Heart right ventricle (tissue), 16 donors: ENCODE results near the gene ANXA11. TPM values are rescaled to one million over a fixed set of nuclear protein-coding genes. Genes with fewer than 3 reads are reported as not detected.
A peak's percentile ranks its signal among the peaks of the same experiment; 100 is the strongest.

Experiments
- ATAC-seq, 8 donors: fragments of 200-7000 bp; cut with Tn5 transposase; one replicate each; pipeline ENCODE4 v1.9.1; 2020; ENCODE audit warnings: mild to moderate bottlenecking in 8 of 8, moderate library complexity in 8 of 8, moderate number of reproducible peaks in 1 of 8
- DNase-seq, 2 donors: peaks; one replicate each; pipeline ENCODE4 v3.0.0-alpha.2; 2020
- H3K27ac ChIP-seq, 10 donors: fragments of 200-600 bp; sonication (generic) in 2 of 10; one replicate each; pipeline versions ENCODE4 v1.5.0 to v1.8.0; 2020 to 2022; ENCODE audit warnings: mild to moderate bottlenecking in 3 of 10
- H3K27me3 ChIP-seq, 7 donors: fragments of 200-600 bp; one replicate each; pipeline ENCODE4 v1.8.0; 2021 to 2022; ENCODE audit warnings: mild to moderate bottlenecking in 2 of 7
- H3K36me3 ChIP-seq, 9 donors: fragments of 200-600 bp; sonication (generic) in 1 of 9; one replicate each; pipeline versions ENCODE4 v1.5.0 to v1.8.0; 2020 to 2022; ENCODE audit warnings: mild to moderate bottlenecking in 2 of 9
- H3K4me1 ChIP-seq, 9 donors: fragments of 200-600 bp; sonication (generic) in 1 of 9; one replicate each; pipeline versions ENCODE4 v1.5.0 to v1.8.0; 2020 to 2022; ENCODE audit warnings: mild to moderate bottlenecking in 4 of 9
- H3K4me3 ChIP-seq, 10 donors: fragments of 200-600 bp; sonication (generic) in 2 of 10; one replicate each; pipeline versions ENCODE4 v1.5.0 to v1.8.0; 2020 to 2022; ENCODE audit warnings: mild to moderate bottlenecking in 7 of 10, moderate library complexity in 2 of 10
- H3K9me3 ChIP-seq, 11 donors: fragments of 200-600 bp in 10 of 11; sonication (generic) in 2 of 11; one replicate each; pipeline versions ENCODE4 v1.5.0 to v1.8.0; 2013 to 2022; ENCODE audit warnings: mild to moderate bottlenecking in 2 of 11, control low read depth in 1 of 11, moderate library complexity in 1 of 11
- whole genome bisulfite sequencing, 2 donors: extraction: QIAGEN DNeasy Blood & Tissue Kit; methylation state at CpG; one replicate each; pipeline ENCODE4 v1.1.7; 2013; ENCODE audit warnings: inconsistent platforms in 1 of 2; 5-methylcytosine and 5-hydroxymethylcytosine counted together
- intact Hi-C, 10 donors: fragments of 100-400 bp; cut with DNase I; formaldehyde crosslinking; loops; one replicate each; pipeline versions ENCODE4 v1.11.1 to v1.14.2; 2022
- polyA plus RNA-seq, 2 donors: library from polyadenylated mRNA; stranded (reverse); fragments of 200-250 nt; gene quantifications; one replicate each; pipeline ENCODE4 v1.2.3, GENCODE V29; 2013
- total RNA-seq, 10 donors: library from RNA; stranded (reverse); fragmentation: NEBNext Ultra II Directional in 3 of 10; extraction: Animal tissue kit (Norgen Biotek cat#: 25700) in 3 of 10; gene quantifications; one replicate each; pipeline versions ENCODE4 v1.2.1 to v1.2.4, GENCODE V29; 2021 to 2023
- TF ChIP-seq, protein P1 (sequence below), 9 donors: fragments of 200-600 bp; sonication (generic) in 2 of 9; IDR thresholded peaks; one replicate each; pipeline versions ENCODE4 v1.5.0 to v1.8.0; 2021 to 2022; ENCODE audit warnings: antibody characterized with exemption in 9 of 9, mild to moderate bottlenecking in 5 of 9, moderate library complexity in 1 of 9
- donor health status: Arrhythmogenic right ventricular cardiomyopathy.
- donor health status: ischemic (EF 13 %, LVEDD 7.1; RV severe dilation, severe dysfunction).
- donor health status: healthy with polysubstance abuse.
- donor health status: DM: no; HTN: yes; CAD: no.
- donor health status: DM: no; HTN: no; CAD: no.
- donor health status: ischemic (EF 25% LVEDD 6.9; RV normal size, moderate dysfunction).
- donor health status: ischemic (EF 25% LVEDD 5.7; RV mildly dilated, moderate dysfunction).
- donor health status: healthy.
- donor health status: DM: yes; HTN: yes; CAD: no.
- donor health status: Ischemic cardiomyopathy.
- donor health status: ischemic (EF 35%, LVEDD 5.7; RV mildly dilated, moderate dysfunction).
- donor health status: nonischemic (EF 11% LVEDD 7.7; RV severe dilation, severe dysfunction).
- donor health status: DM: yes; HTN: yes; CAD: no.
- donor health status: PGD.
- donor health status: ischemic (EF 29% LVEDD 5.4; RV normal size, mild dysfunction).
- donor health status: nonischemic (EF 23%, LVEDD 6.1; RV moderate dilation, normal function).

The ANXA11 gene
- total and polyA plus RNA-seq, 12 donors = 160 to 1,089 (median 422) TPM

DNA sequence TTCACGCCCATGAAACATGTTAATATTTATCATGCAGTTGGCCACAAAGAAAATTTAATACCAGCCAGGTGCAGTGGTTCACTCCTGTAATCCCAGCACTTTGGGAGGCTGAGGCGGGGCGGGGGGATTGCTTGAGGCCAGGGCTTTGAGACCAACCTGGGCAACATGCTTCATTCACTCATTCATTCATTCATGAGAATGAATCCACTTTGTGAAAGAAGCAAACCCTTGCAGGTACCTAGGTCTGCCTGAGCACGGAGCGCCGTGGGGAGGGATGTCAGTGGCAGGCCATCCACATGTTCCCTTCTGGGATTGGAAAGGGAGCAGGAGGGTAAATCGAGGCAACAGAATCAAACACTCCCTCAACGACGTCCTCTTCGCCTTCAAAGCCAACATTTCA, 4.7 kb downstream of the ANXA11 start:
- TF ChIP-seq, protein P1, sequence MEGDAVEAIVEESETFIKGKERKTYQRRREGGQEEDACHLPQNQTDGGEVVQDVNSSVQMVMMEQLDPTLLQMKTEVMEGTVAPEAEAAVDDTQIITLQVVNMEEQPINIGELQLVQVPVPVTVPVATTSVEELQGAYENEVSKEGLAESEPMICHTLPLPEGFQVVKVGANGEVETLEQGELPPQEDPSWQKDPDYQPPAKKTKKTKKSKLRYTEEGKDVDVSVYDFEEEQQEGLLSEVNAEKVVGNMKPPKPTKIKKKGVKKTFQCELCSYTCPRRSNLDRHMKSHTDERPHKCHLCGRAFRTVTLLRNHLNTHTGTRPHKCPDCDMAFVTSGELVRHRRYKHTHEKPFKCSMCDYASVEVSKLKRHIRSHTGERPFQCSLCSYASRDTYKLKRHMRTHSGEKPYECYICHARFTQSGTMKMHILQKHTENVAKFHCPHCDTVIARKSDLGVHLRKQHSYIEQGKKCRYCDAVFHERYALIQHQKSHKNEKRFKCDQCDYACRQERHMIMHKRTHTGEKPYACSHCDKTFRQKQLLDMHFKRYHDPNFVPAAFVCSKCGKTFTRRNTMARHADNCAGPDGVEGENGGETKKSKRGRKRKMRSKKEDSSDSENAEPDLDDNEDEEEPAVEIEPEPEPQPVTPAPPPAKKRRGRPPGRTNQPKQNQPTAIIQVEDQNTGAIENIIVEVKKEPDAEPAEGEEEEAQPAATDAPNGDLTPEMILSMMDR (IDR thresholded peaks at IDR 0.05) = no peak

DNA sequence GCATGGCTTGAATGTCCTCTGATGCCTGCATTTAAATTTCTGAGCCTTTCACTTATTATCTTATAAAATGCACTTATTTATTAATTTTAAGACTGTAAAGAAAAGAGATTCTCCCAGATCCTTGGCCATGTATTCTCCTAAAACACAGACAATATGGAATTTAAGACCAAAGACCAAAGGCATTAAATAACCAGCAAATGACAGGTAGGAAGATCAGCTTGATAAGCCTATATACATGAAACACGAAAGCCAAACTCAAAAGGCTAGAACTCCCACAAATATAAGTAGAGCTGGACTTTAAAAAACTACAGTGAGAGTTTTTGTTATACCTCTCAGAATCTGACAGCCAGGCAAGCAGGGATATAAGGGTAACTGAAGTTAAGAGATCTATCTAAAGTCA, 5.1 kb downstream of the ANXA11 start:
- 48 to 62% methylated on average over 1 of the region's 1 CpG for WGBS, 2 donors
- DNase-seq = no peak
- Histone ChIP-seq H3K27ac (peak overlapping the region; percentile 97 to 100 (median 99)), H3K36me3 (peaks cover 0 to 2% (median 0%) of the 10 kb centered on the region in 9 donors), H3K4me1 (peaks cover 33 to 94% (median 93%) of the 10 kb centered on the region in 9 donors), H3K9me3 (no peaks in the 10 kb centered on the region), H3K27me3 (no peaks in the 10 kb centered on the region), H3K4me3 (peak overlapping the region; percentile 10 to 84 (median 32))
- TF ChIP-seq, protein P1 (IDR thresholded peaks at IDR 0.05) = no peak
- intact Hi-C loops = loop anchor here in 6 of 10 donors (5.0 to 10.0 kb wide), 6 partner anchors 33 to 135 kb away; partner anchors contain the start of gene TMEM254 (in 1 of the 6)
- no peak for ATAC-seq

More for the DNA sequence above, 4.7 kb downstream of the ANXA11 start:
- WGBS, 2 donors = 81 to 88% methylated on average over 10 of the region's 10 CpGs
- Histone ChIP-seq H3K36me3 (no peaks in the 10 kb centered on the region), H3K27me3 (no peaks in the 10 kb centered on the region), H3K4me1 (peaks cover 32 to 92% (median 89%) of the 10 kb centered on the region in 9 donors), H3K27ac (peak overlapping the region; percentile 97 to 100 (median 99)), H3K9me3 (no peaks in the 10 kb centered on the region), H3K4me3 (peak overlapping the region; percentile 10 to 84 (median 32))
- ATAC-seq = no peak
- no peak for DNase-seq
- intact Hi-C loops = loop anchor here in 6 of 10 donors (5.0 to 10.0 kb wide), 6 partner anchors 33 to 136 kb away; partner anchors contain the start of gene TMEM254 (in 1 of the 6)

- H3K4me1 ChIP-seq = peaks cover 34 to 98% (median 97%) of the 10 kb centered on the region in 9 donors
- DNase-seq (peak in 1 of 2 donors; percentile 80), ATAC-seq (peak; percentile 1 to 63 (median 33))
- TF ChIP-seq, protein P1 (IDR thresholded peaks at IDR 0.05) = peak; percentile 8 to 44 (median 30)
- WGBS, 2 donors = 11 to 26% methylated on average over 8 of the region's 8 CpGs
- intact Hi-C loops = loop anchor here in 6 of 10 donors (5.0 to 10.0 kb wide), 6 partner anchors 33 to 135 kb away; partner anchors contain the start of gene TMEM254 (in 1 of the 6)
- no peaks in the 10 kb centered on the region for H3K9me3 ChIP-seq
- H3K27me3 ChIP-seq = no peaks in the 10 kb centered on the region
- H3K27ac ChIP-seq = peak overlapping the region; percentile 97 to 100 (median 99)
- peaks cover 0 to 6% (median 0%) of the 10 kb centered on the region in 9 donors for H3K36me3 ChIP-seq
- peak overlapping the region in 8 of 10 donors; percentile 10 to 84 (median 30) for H3K4me3 ChIP-seq
Observed at GRCh38 chr10:80199828-80200227, 5.5 kb downstream of the ANXA11 start.

GRCh38 chr10:80197972-80198916, 7.1 kb downstream of the ANXA11 start:
- no peak for DNase-seq

More at GRCh38 chr10:80197972-80198916, 7.1 kb downstream of the ANXA11 start:
- peak in 4 of 8 donors; percentile 4 to 15 (median 8) for ATAC-seq
- no peaks in the 10 kb centered on the region for H3K9me3 ChIP-seq
- H3K4me1 ChIP-seq = peaks cover 32 to 100% (median 99%) of the 10 kb centered on the region in 9 donors
- WGBS, 2 donors = 68 to 70% methylated on average over 14 of the region's 14 CpGs
- TF ChIP-seq, protein P1 (IDR thresholded peaks at IDR 0.05) = no peak
- intact Hi-C loops = loop anchor here in 1 of 10 donors (1.0 kb wide), 1 partner anchor 11 kb away; no protein-coding TSS in a partner anchor
- H3K4me3 ChIP-seq = peak overlapping the region in 3 of 10 donors; percentile 33 to 84 (median 41)
- peaks cover 0 to 6% (median 0%) of the 10 kb centered on the region in 9 donors for H3K36me3 ChIP-seq
- H3K27me3 ChIP-seq = no peaks in the 10 kb centered on the region
- H3K27ac ChIP-seq = peak overlapping the region; percentile 27 to 100 (median 99)
